Prostate gland (tissue), 2 donors: Measurements from ENCODE around the gene MRTFB.

Experiments
- POLR2A ChIP-seq: fragments of 450-650 bp; IDR thresholded peaks from one replicate; pipeline ENCODE4 v1.6.1; 2016; ENCODE audit warnings: antibody characterized with exemption, mild to moderate bottlenecking
- POLR2AphosphoS5 ChIP-seq: sonication (generic); formaldehyde crosslinking; IDR thresholded peaks from one replicate; pipeline ENCODE4 v1.6.1; 2017; ENCODE audit warnings: antibody characterized with exemption
- TF ChIP-seq, protein P1 (sequence below), 4 experiments: fragments of 200-600 bp in 2 of 4; fragments of 450-650 bp in 2 of 4; sonication (generic) in 2 of 4; IDR thresholded peaks; 1 replicate in 3 of 4; 2 replicates in 1 of 4; pipeline ENCODE4 v1.5.1; 2016 to 2019; ENCODE audit warnings: antibody characterized with exemption in 4 of 4, mild to moderate bottlenecking in 2 of 4, moderate library complexity in 2 of 4

DNA sequence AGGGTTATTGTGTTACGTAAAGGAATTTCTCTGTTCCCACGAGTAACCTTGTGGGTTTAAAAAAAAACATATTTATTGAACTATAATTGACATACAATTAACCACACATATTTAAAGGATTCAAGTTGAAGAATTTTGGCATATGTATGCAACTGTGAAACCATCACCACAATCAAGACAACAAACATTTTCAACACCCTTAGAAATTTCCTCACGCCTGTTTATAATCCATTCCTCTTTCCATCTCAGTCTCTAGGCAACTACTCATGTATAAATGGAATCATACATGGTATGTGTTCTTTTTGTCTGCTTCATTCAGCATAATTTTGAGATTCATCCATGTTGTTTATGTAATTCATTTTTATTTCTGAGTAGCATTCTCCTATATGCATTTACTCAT, 104.0 kb downstream of the MRTFB start:
- no peak for TF ChIP-seq POLR2A
- TF ChIP-seq, protein P1, sequence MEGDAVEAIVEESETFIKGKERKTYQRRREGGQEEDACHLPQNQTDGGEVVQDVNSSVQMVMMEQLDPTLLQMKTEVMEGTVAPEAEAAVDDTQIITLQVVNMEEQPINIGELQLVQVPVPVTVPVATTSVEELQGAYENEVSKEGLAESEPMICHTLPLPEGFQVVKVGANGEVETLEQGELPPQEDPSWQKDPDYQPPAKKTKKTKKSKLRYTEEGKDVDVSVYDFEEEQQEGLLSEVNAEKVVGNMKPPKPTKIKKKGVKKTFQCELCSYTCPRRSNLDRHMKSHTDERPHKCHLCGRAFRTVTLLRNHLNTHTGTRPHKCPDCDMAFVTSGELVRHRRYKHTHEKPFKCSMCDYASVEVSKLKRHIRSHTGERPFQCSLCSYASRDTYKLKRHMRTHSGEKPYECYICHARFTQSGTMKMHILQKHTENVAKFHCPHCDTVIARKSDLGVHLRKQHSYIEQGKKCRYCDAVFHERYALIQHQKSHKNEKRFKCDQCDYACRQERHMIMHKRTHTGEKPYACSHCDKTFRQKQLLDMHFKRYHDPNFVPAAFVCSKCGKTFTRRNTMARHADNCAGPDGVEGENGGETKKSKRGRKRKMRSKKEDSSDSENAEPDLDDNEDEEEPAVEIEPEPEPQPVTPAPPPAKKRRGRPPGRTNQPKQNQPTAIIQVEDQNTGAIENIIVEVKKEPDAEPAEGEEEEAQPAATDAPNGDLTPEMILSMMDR (IDR thresholded peaks at IDR 0.05): no peak
- no peak for TF ChIP-seq POLR2AphosphoS5
